HUES64 (cell line): Measurements from ENCODE around the gene PRSS8.
A peak's percentile ranks its signal among the peaks of the same experiment; 100 is the strongest.

Source experiments
- H3K27ac ChIP-seq: 2 replicates; pipeline ENCODE4 v1.7.0; 2013; ENCODE audit warnings: low read depth, low read length, inconsistent platforms
- H3K27me3 ChIP-seq: 2 replicates; pipeline ENCODE4 v1.6.1; 2013; ENCODE audit warnings: mild to moderate bottlenecking, low read length; ENCODE audit not compliant: insufficient read depth
- H3K36me3 ChIP-seq: 2 replicates; pipeline ENCODE4 v1.6.1; 2013; ENCODE audit warnings: mild to moderate bottlenecking, low read length; ENCODE audit not compliant: insufficient read depth
- H3K4me1 ChIP-seq: 2 replicates; pipeline ENCODE4 v1.6.1; 2013; ENCODE audit warnings: mild to moderate bottlenecking, low read length, moderate library complexity; ENCODE audit not compliant: insufficient read depth
- H3K4me3 ChIP-seq: 2 replicates; pipeline ENCODE4 v1.5.1; 2013; ENCODE audit warnings: mild to moderate bottlenecking, low read length, moderate library complexity
- H3K9ac ChIP-seq: 2 replicates; pipeline ENCODE4 v1.6.1; 2013; ENCODE audit warnings: mild to moderate bottlenecking, low read depth, low read length
- H3K9me3 ChIP-seq: 2 replicates; pipeline ENCODE4 v1.6.1; 2013; ENCODE audit warnings: low read depth, low read length; ENCODE audit not compliant: insufficient read depth
- WGBS: fragments of 150-250, 120-280 bp; methylation state at CpG from one replicate; pipeline ENCODE4 v1.1.7; 2013; ENCODE audit warnings: missing lambda C conversion rate; 5-methylcytosine and 5-hydroxymethylcytosine counted together

The PRSS8 gene

DNA sequence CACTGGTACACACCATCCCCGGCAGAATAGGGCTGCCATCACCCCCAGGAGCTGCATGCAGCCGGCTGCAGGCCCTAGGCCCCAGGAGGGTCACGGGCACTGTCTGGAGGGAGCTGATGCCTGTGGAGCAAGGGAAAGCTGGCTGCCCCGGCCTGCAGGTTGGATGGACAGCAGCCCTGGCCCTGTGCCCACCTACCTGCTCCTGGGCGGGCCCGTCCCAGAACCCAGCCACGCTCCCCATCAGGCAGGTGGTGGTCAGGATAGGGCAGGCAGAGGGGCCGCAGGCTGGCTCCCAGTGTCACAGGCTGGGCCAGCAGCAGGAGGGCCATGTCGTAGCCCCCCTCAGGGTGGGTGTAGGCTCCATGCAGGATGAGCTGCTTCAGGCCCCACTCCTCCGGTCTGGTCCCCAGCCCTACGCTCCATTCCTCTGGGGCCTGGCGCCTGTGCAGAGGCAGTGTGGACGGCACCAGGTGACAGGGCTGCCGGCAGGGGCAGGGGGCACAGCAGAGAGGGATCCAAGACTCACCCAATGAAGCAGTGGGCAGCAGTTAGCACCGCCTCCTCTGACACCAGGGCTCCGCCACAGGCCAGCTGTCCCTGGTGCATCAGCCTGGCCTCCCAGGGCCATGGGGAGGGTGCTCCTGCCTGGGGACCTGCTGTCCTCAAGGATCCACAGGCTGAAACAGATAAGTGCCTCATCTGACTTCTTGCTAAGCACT, 50.8 kb downstream of the PRSS8 start:
- peaks cover 62% of the 10 kb centered on the region for H3K36me3 ChIP-seq
- no peak overlapping the region for H3K9ac ChIP-seq
- H3K27me3 ChIP-seq: no peaks in the 10 kb centered on the region
- H3K4me3 ChIP-seq: no peak overlapping the region
- no peaks in the 10 kb centered on the region for H3K4me1 ChIP-seq
- 95% methylated on average over 16 of the region's 16 CpGs for WGBS
- H3K9me3 ChIP-seq: no peaks in the 10 kb centered on the region
- H3K27ac ChIP-seq: 0 out of 2 replicates have a peak overlapping the region, but pooled peaks have one; percentile 30

DNA sequence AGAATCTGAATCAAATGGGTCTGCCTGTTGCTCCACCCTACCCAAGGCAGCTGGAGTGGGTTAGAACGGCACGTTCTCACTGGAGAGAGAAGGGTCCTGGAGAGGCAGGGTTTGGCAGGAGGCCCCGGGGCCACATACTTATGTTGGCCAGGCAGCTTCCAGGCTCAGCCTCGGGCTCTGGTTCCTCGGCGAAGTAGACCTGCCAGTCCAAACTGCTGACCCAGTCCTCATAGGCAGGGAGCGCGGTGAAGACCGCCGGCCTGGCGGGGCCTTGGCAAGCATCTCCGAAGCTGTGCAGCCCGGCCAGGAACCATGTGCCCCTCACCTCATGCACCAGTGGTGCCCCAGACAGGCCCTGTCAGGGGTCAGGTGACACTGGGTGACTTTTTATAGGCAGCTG, 51.5 kb downstream of the PRSS8 start:
- no peak overlapping the region for H3K9ac ChIP-seq

GRCh38 chr16:31083556-31083955, 52.0 kb downstream of the PRSS8 start:
- Histone ChIP-seq H3K9ac (no peak overlapping the region), H3K4me1 (no peaks in the 10 kb centered on the region), H3K27me3 (no peaks in the 10 kb centered on the region), H3K9me3 (no peaks in the 10 kb centered on the region), H3K4me3 (no peak overlapping the region), H3K36me3 (peaks cover 66% of the 10 kb centered on the region), H3K27ac (no peak overlapping the region)
- WGBS: 84% methylated on average over 5 of the region's 5 CpGs

More for the DNA sequence above, 51.5 kb downstream of the PRSS8 start:
- no peaks in the 10 kb centered on the region for H3K9me3 ChIP-seq
- no peak overlapping the region for H3K27ac ChIP-seq
- no peaks in the 10 kb centered on the region for H3K4me1 ChIP-seq
- no peaks in the 10 kb centered on the region for H3K27me3 ChIP-seq
- H3K36me3 ChIP-seq: peaks cover 65% of the 10 kb centered on the region
- H3K4me3 ChIP-seq: no peak overlapping the region
- WGBS: 95% methylated on average over 13 of the region's 13 CpGs

- H3K9ac ChIP-seq: no peak overlapping the region
- no peak overlapping the region for H3K4me3 ChIP-seq
- H3K36me3 ChIP-seq: peaks cover 71% of the 10 kb centered on the region
- no peak overlapping the region for H3K27ac ChIP-seq
- no peaks in the 10 kb centered on the region for H3K4me1 ChIP-seq
- no peaks in the 10 kb centered on the region for H3K9me3 ChIP-seq
- WGBS: 88% methylated on average over 5 of the region's 9 CpGs
- no peaks in the 10 kb centered on the region for H3K27me3 ChIP-seq
These were observed 52.4 kb downstream of the PRSS8 start for GRCh38 chr16:31083081-31083480.

- H3K4me1 ChIP-seq: no peaks in the 10 kb centered on the region
- H3K27me3 ChIP-seq: no peaks in the 10 kb centered on the region
- no peak overlapping the region for H3K4me3 ChIP-seq
- WGBS: 92% methylated on average over 14 of the region's 14 CpGs
- H3K27ac ChIP-seq: no peak overlapping the region
- no peak overlapping the region for H3K9ac ChIP-seq
- H3K36me3 ChIP-seq: peaks cover 77% of the 10 kb centered on the region
- H3K9me3 ChIP-seq: no peaks in the 10 kb centered on the region
These were observed 53.0 kb downstream of the PRSS8 start for GRCh38 chr16:31082368-31083045.
